CD4-positive, alpha-beta T cell treated with Interleukin-10 for 1 hour (primary cell): ENCODE results near the gene STXBP3.
"Not testable (repeated sequence)": the region's sequence is repeated elsewhere in the genome, so short reads cannot be mapped to it uniquely, and the experiment has no call there.

Experiments used
- DNase-seq: peaks from one replicate; pipeline ENCODE4 v3.0.0-alpha.2; 2020

Gene STXBP3

GRCh38 chr1:108729481-108729880 is 17.0 kb upstream of the STXBP3 start:
- DNase-seq, result no peak

- no peak for DNase-seq
Observed at GRCh38 chr1:108732398-108732797, 14.1 kb upstream of the STXBP3 start.

- no peak for DNase-seq
Observed at GRCh38 chr1:108734171-108734865, 12.2 kb upstream of the STXBP3 start.

GRCh38 chr1:108742253-108742652 is 4.2 kb upstream of the STXBP3 start:
- no peak for DNase-seq

- no peak for DNase-seq
Observed at GRCh38 chr1:108745980-108746381, 493 bp upstream of the STXBP3 start.

GRCh38 chr1:108747171-108747850 is 837 bp downstream of the STXBP3 start:
- DNase-seq, result peak; percentile 60

GRCh38 chr1:108747898-108748297 is 1.4 kb downstream of the STXBP3 start:
- no peak for DNase-seq

- DNase-seq, result no peak
Observed at GRCh38 chr1:108749081-108749480, 2.6 kb downstream of the STXBP3 start.

GRCh38 chr1:108750476-108751181 is 4.2 kb downstream of the STXBP3 start:
- DNase-seq, result no peak

- DNase-seq, result no peak
Observed at GRCh38 chr1:108753363-108753762, 6.9 kb downstream of the STXBP3 start.

GRCh38 chr1:108758796-108759195 is 12.3 kb downstream of the STXBP3 start:
- no peak for DNase-seq

GRCh38 chr1:108767115-108767514 is 20.6 kb downstream of the STXBP3 start:
- DNase-seq, result no peak

- no peak for DNase-seq
Observed at GRCh38 chr1:108767708-108768107, 21.2 kb downstream of the STXBP3 start.

- DNase-seq, result no peak
Observed at GRCh38 chr1:108777839-108778238, 31.4 kb downstream of the STXBP3 start.

GRCh38 chr1:108779455-108779854 is 33.0 kb downstream of the STXBP3 start:
- no peak for DNase-seq

- DNase-seq, result no peak
Observed at GRCh38 chr1:108780937-108781574, 34.6 kb downstream of the STXBP3 start.

GRCh38 chr1:108781575-108781944 is 35.1 kb downstream of the STXBP3 start:
- not testable (repeated sequence) for DNase-seq

- no peak for DNase-seq
Observed at GRCh38 chr1:108785264-108785663, 38.8 kb downstream of the STXBP3 start.

GRCh38 chr1:108785880-108786279 is 39.4 kb downstream of the STXBP3 start:
- DNase-seq, result no peak

GRCh38 chr1:108791790-108792189 is 45.3 kb downstream of the STXBP3 start:
- no peak for DNase-seq

GRCh38 chr1:108792420-108792819 is 45.9 kb downstream of the STXBP3 start:
- DNase-seq, result no peak

- DNase-seq, result no peak
Observed at GRCh38 chr1:108799001-108799400, 52.5 kb downstream of the STXBP3 start.

GRCh38 chr1:108801101-108801500 is 54.6 kb downstream of the STXBP3 start:
- DNase-seq, result no peak

- no peak for DNase-seq
Observed at GRCh38 chr1:108803548-108803947, 57.1 kb downstream of the STXBP3 start.
